Peyer's patch (tissue), 4 donors: ENCODE data around the gene ANKRD61. TPM values are rescaled to one million over a fixed set of nuclear protein-coding genes. Genes with fewer than 3 reads are reported as not detected.
"Not testable (repeated sequence)": the region's sequence is repeated elsewhere in the genome, so short reads cannot be mapped to it uniquely, and the experiment has no call there.

Source experiments
- DNase-seq, 3 donors: peaks; one replicate each; pipeline ENCODE4 v3.0.0-alpha.2; 2017 to 2019
- H3K27ac ChIP-seq, 4 donors: fragments of 200-600 bp; sonication (generic); one replicate each; pipeline ENCODE4 v1.5.1; 2016 to 2019
- H3K27me3 ChIP-seq, 2 donors: fragments of 200-600 bp; sonication (generic); one replicate each; pipeline ENCODE4 v1.5.1; 2019
- H3K36me3 ChIP-seq, 3 donors: fragments of 200-600 bp; sonication (generic); one replicate each; pipeline ENCODE4 v1.5.1; 2016 to 2019
- H3K4me1 ChIP-seq, 4 donors: fragments of 200-600 bp; sonication (generic); one replicate each; pipeline ENCODE4 v1.5.1; 2016 to 2019
- H3K4me3 ChIP-seq, 4 donors: fragments of 200-600 bp; sonication (generic); 1 replicate in 3 of 4; 2 replicates in 1 of 4; pipeline ENCODE4 v1.5.1; 2016 to 2019; ENCODE audit warnings: mild to moderate bottlenecking in 1 of 4
- H3K9me3 ChIP-seq, 4 donors: fragments of 200-600 bp; sonication (generic); one replicate each; pipeline ENCODE4 v1.5.1; 2016 to 2019; ENCODE audit warnings: mild to moderate bottlenecking in 1 of 4
- CTCF ChIP-seq, 6 experiments: fragments of 450-650 bp in 4 of 6; fragments of 200-600 bp in 2 of 6; sonication (generic) in 1 of 6; IDR thresholded peaks; one replicate each; pipeline ENCODE4 v1.5.1; 2017 to 2019; ENCODE audit warnings: antibody characterized with exemption in 6 of 6, mild to moderate bottlenecking in 3 of 6, moderate library complexity in 1 of 6
- POLR2A ChIP-seq, 2 donors: fragments of 450-650 bp; IDR thresholded peaks; one replicate each; pipeline ENCODE4 v1.5.1; 2017; ENCODE audit warnings: antibody characterized with exemption in 2 of 2, mild to moderate bottlenecking in 2 of 2, moderate library complexity in 2 of 2
- total RNA-seq, 4 donors: library from RNA; depleted of rRNA; stranded (reverse); fragments of >200 nt; gene quantifications; one replicate each; pipeline ENCODE4 v1.1.0, GENCODE V29; 2016

Gene ANKRD61
- not detected for total RNA-seq

GRCh38 chr7:6030988-6031387 lies at the start of gene ANKRD61:
TSS of gene ANKRD61 (plus strand) at chr7:6031376. CDS start at chr7:6031376, 0 bp downstream.
- Histone ChIP-seq H3K4me1 (peaks cover 0 to 3% (median 1%) of the 10 kb centered on the region in 4 donors), H3K27me3 (no peaks in the 10 kb centered on the region), H3K27ac (no peak within 1 kb of the TSS), H3K4me3 (no peak within 1 kb of the TSS), H3K36me3 (peaks cover 0 to 95% (median 1%) of the 10 kb centered on the region in 3 donors), H3K9me3 (no peaks in the 10 kb centered on the region)
- DNase-seq, result no peak
- no peak for TF ChIP-seq CTCF (IDR thresholded peaks at IDR 0.05)
- TF ChIP-seq POLR2A (IDR thresholded peaks at IDR 0.05), result no peak

GRCh38 chr7:5987061-5987460 lies 44.1 kb upstream of the ANKRD61 start:
- H3K4me3 ChIP-seq, H3K27ac ChIP-seq, H3K27me3 ChIP-seq, H3K4me1 ChIP-seq, DNase-seq, H3K9me3 ChIP-seq: not testable (repeated sequence)
- peaks cover 0 to 48% (median 0%) of the 10 kb centered on the region in 3 donors for H3K36me3 ChIP-seq

- peaks cover 0 to 75% (median 0%) of the 10 kb centered on the region in 3 donors for H3K36me3 ChIP-seq
- TF ChIP-seq POLR2A (IDR thresholded peaks at IDR 0.05) (no peak), CTCF (IDR thresholded peaks at IDR 0.05) (peak; percentile 20 to 73 (median 60))
- no peaks in the 10 kb centered on the region for H3K27me3 ChIP-seq
- H3K27ac ChIP-seq, result no peak overlapping the region
- DNase-seq, result peak in 2 of 3 donors; percentile 38 to 77
- H3K9me3 ChIP-seq, result no peaks in the 10 kb centered on the region
- no peaks in the 10 kb centered on the region for H3K4me1 ChIP-seq
- H3K4me3 ChIP-seq, result no peak overlapping the region
These were observed 33.9 kb upstream of the ANKRD61 start for GRCh38 chr7:5997210-5997808.

GRCh38 chr7:6007386-6007785 lies 23.8 kb upstream of the ANKRD61 start:
- TF ChIP-seq CTCF (IDR thresholded peaks at IDR 0.05), result no peak
- TF ChIP-seq POLR2A (IDR thresholded peaks at IDR 0.05), result no peak
- Histone ChIP-seq H3K9me3 (no peaks in the 10 kb centered on the region), H3K4me1 (peaks cover 0 to 27% (median 3%) of the 10 kb centered on the region in 4 donors), H3K36me3 (peaks cover 0 to 12% (median 0%) of the 10 kb centered on the region in 3 donors), H3K4me3 (no peak overlapping the region), H3K27ac (no peak overlapping the region), H3K27me3 (no peaks in the 10 kb centered on the region)
- DNase-seq, result no peak

GRCh38 chr7:6007835-6008590 lies 23.2 kb upstream of the ANKRD61 start:
- Histone ChIP-seq H3K4me1 (peaks cover 0 to 27% (median 3%) of the 10 kb centered on the region in 4 donors), H3K4me3 (peak overlapping the region; percentile 55 to 81 (median 73)), H3K27ac (peak overlapping the region in 3 of 4 donors; percentile 80 to 98 (median 87))
- DNase-seq, H3K27me3 ChIP-seq, H3K36me3 ChIP-seq, H3K9me3 ChIP-seq: not testable (repeated sequence)

- Histone ChIP-seq H3K9me3 (no peaks in the 10 kb centered on the region), H3K4me3 (peak within 1 kb of the TSS; percentile 55 to 81 (median 73)), H3K27me3 (no peaks in the 10 kb centered on the region), H3K27ac (peak within 1 kb of the TSS; percentile 80 to 98 (median 92)), H3K36me3 (no peaks in the 10 kb centered on the region), H3K4me1 (peaks cover 0 to 27% (median 3%) of the 10 kb centered on the region in 4 donors)
- peak; percentile 97 to 99 (median 98) for DNase-seq
- TF ChIP-seq POLR2A (IDR thresholded peaks at IDR 0.05), result peak; percentile 79 to 80
- peak in 3 of 6 experiments; percentile 26 to 33 (median 26) for TF ChIP-seq CTCF (IDR thresholded peaks at IDR 0.05)
These were observed 22.2 kb upstream of the ANKRD61 start, which contains the start of the genes AIMP2 and PMS2 for GRCh38 chr7:6008668-6009611. TSS of gene AIMP2 (plus strand) at chr7:6009272. CDS start at chr7:6009364, 92 bp downstream. TSS of gene PMS2 (minus strand) at chr7:6009049. CDS start at chr7:6009019, 30 bp downstream.

GRCh38 chr7:6010370-6010769 lies 20.8 kb upstream of the ANKRD61 start:
- H3K27me3 ChIP-seq, H3K36me3 ChIP-seq, H3K9me3 ChIP-seq: not testable (repeated sequence)
- peak in 1 of 3 donors; percentile 39 for DNase-seq
- H3K27ac ChIP-seq, result peak overlapping the region in 2 of 4 donors; percentile 87 to 98
- H3K4me3 ChIP-seq, result peak overlapping the region in 1 of 4 donors; percentile 71
- H3K4me1 ChIP-seq, result peaks cover 0 to 27% (median 3%) of the 10 kb centered on the region in 4 donors
